Hepatocyte (in vitro differentiated cells): ENCODE data around the gene ANKS1B. TPM values are rescaled to one million over a fixed set of nuclear protein-coding genes. Genes with fewer than 3 reads are reported as not detected.

ENCODE experiments used
- DNase-seq: peaks from one replicate; pipeline ENCODE4 v3.0.0-alpha.2; 2016; ENCODE audit warnings: low spot score
- H2AFZ ChIP-seq: fragments of 200-600 bp; sonication (generic); 2 replicates; pipeline ENCODE4 v1.6.0; 2016; ENCODE audit warnings: antibody characterized with exemption, mild to moderate bottlenecking
- H3K27ac ChIP-seq: fragments of 200-600 bp; sonication (generic); 2 replicates; pipeline ENCODE4 v1.5.1; 2016; ENCODE audit warnings: mild to moderate bottlenecking
- H3K27me3 ChIP-seq: fragments of 200-600 bp; sonication (generic); 2 replicates; pipeline ENCODE4 v1.6.1; 2016
- H3K36me3 ChIP-seq: fragments of 200-600 bp; sonication (generic); replicated peaks from 2 replicates; pipeline ENCODE4 v1.5.1; 2016; ENCODE audit warnings: low read depth; ENCODE audit not compliant: insufficient read depth
- H3K4me1 ChIP-seq: fragments of 200-600 bp; sonication (generic); 2 replicates; pipeline ENCODE4 v1.5.1; 2016; ENCODE audit warnings: mild to moderate bottlenecking, moderate library complexity; ENCODE audit not compliant: insufficient read depth
- H3K4me2 ChIP-seq: fragments of 200-600 bp; sonication (generic); 2 replicates; pipeline ENCODE4 v1.6.0; 2016
- H3K4me3 ChIP-seq: fragments of 200-600 bp; sonication (generic); 2 replicates; pipeline ENCODE4 v1.5.1; 2016; ENCODE audit warnings: mild to moderate bottlenecking
- H3K79me2 ChIP-seq: fragments of 200-600 bp; sonication (generic); 2 replicates; pipeline ENCODE4 v1.6.0; 2017; ENCODE audit warnings: mild to moderate bottlenecking
- H3K9me2 ChIP-seq: fragments of 200-600 bp; sonication (generic); replicated peaks from 2 replicates; pipeline ENCODE4 v1.6.0; 2017; ENCODE audit warnings: mild to moderate bottlenecking; ENCODE audit not compliant: insufficient read depth
- H3K9me3 ChIP-seq: fragments of 200-600 bp; sonication (generic); 2 replicates; pipeline ENCODE4 v1.5.1; 2016; ENCODE audit warnings: low read depth, mild to moderate bottlenecking
- H4K20me1 ChIP-seq: fragments of 200-600 bp; sonication (generic); 2 replicates; pipeline ENCODE4 v1.6.0; 2016; ENCODE audit warnings: mild to moderate bottlenecking; ENCODE audit not compliant: insufficient read depth, poor library complexity, severe bottlenecking
- CTCF ChIP-seq: fragments of 200-600 bp; sonication (generic); IDR thresholded peaks from 2 replicates; pipeline ENCODE4 v1.5.1; 2016; ENCODE audit warnings: antibody characterized with exemption, mild to moderate bottlenecking; ENCODE audit not compliant: poor library complexity
- EZH2 ChIP-seq: fragments of 200-600 bp; sonication (generic); IDR thresholded peaks from 2 replicates; pipeline ENCODE4 v1.6.1; 2016; ENCODE audit warnings: antibody characterized with exemption, mild to moderate bottlenecking, borderline replicate concordance
- EZH2phosphoT487 ChIP-seq: fragments of 200-600 bp; sonication (generic); IDR thresholded peaks from one replicate; pipeline ENCODE4 v1.6.1; 2018; ENCODE audit warnings: antibody characterized with exemption, mild to moderate bottlenecking, low read depth, moderate library complexity; ENCODE audit not compliant: unreplicated experiment, severe bottlenecking
- WGBS: methylation state at CpG from one replicate; pipeline ENCODE4 v1.1.6; 2016; ENCODE audit warnings: low lambda C conversion rate; ENCODE audit errors: missing lambda C conversion rate; 5-methylcytosine and 5-hydroxymethylcytosine counted together
- polyA plus RNA-seq: library from polyadenylated mRNA; unstranded; fragments of >200 nt; fragmentation: Nextera tagmentation; extraction: Ambion mirVana; gene quantifications from 2 replicates; pipeline ENCODE4 v1.2.1, GENCODE V29; 2016
- total RNA-seq: library from RNA; depleted of rRNA; stranded (reverse); fragments of >200 nt; gene quantifications from 2 replicates; pipeline ENCODE4 v1.2.3, GENCODE V29; 2014

Gene ANKS1B
- total and polyA plus RNA-seq, 2 experiments from 2014 or later = 1.6 to 2.2 TPM

DNA sequence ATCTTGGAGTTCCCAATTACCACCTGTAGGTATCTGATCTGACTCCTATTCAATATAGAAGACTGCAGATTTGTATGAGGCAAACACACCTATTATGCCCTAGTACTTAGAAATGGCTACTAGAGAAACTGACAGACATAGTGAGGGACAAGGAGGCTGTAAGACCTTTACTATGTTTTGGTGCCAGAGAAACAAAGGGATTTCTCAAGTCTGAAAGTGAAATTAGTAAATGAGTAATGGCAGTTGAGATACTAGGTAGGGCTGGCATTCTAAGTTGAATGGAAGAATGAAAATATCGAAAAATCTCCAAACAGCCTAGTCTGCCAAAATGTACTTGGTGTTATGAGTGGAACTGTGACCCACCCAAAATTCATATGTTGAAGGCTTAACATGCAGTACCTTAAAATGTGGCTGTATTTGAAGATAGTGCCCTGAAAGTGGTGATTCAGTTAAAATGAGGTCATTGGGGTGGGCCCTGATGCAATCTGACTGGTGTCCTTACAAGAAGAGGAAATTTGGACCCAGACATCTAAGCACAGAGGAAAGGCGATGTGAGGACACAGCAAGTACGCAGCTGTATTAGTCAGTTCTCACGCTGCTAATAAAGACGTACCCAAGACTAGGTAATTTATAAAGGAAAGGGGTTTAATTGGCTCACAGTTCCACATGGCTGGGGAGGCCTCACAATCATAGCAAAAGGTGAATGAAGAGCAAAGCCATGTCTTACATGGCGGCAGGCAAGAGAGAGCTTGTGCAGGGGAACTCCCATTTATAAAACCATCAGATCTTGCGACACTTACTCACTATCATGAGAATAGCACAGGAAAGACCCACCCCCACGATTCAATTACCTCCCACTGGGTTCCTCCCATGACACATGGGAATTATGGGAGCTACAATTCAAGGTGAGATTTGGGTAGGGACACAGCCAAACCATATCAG, 1212.7 kb downstream of the ANKS1B start:
- Histone ChIP-seq H2AFZ (no peak overlapping the region), H3K36me3 (no peaks in the 10 kb centered on the region), H3K27ac (no peak overlapping the region), H3K79me2 (no peaks in the 10 kb centered on the region), H4K20me1 (no peaks in the 10 kb centered on the region), H3K27me3 (no peaks in the 10 kb centered on the region), H3K9me2 (no peaks in the 10 kb centered on the region), H3K4me1 (no peaks in the 10 kb centered on the region), H3K9me3 (no peaks in the 10 kb centered on the region), H3K4me2 (no peak overlapping the region), H3K4me3 (no peak overlapping the region)
- no peak for TF ChIP-seq EZH2phosphoT487
- TF ChIP-seq EZH2 = no peak
- TF ChIP-seq CTCF = no peak
- WGBS = 93% methylated on average over 8 of the region's 8 CpGs
- DNase-seq = no peak

DNA sequence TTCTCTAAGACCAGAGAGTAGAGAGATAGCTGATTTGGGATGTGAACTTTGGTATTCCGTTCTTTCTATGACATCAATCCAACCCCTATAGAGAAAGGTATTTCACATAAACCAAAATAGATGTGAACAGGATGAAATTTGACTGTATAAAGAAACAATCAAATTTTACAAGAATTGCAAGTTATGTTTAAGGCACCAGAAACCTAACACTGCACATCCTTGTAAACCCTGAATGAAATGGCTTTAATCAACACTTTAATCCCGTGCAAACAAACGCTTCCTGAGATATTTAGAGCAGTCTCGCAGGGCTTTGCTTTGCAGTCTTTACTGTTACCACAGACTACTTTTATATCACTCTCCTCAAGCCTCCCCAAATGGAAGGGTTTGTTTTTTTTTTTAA, 1214.5 kb downstream of the ANKS1B start:
- WGBS = 34% methylated on average over 4 of the region's 4 CpGs
- DNase-seq = no peak

GRCh38 chr12:98769068-98769467, 1215.7 kb downstream of the ANKS1B start:
- no peaks in the 10 kb centered on the region for H3K9me2 ChIP-seq
- H3K4me3 ChIP-seq = no peak overlapping the region
- H3K4me2 ChIP-seq = no peak overlapping the region
- no peaks in the 10 kb centered on the region for H3K27me3 ChIP-seq
- no peaks in the 10 kb centered on the region for H3K4me1 ChIP-seq
- H3K27ac ChIP-seq = no peak overlapping the region
- no peaks in the 10 kb centered on the region for H3K79me2 ChIP-seq
- TF ChIP-seq EZH2 = no peak
- TF ChIP-seq CTCF = no peak
- no peak for TF ChIP-seq EZH2phosphoT487
- H4K20me1 ChIP-seq = no peaks in the 10 kb centered on the region
- no peak overlapping the region for H2AFZ ChIP-seq
- no peak for DNase-seq
- H3K9me3 ChIP-seq = no peaks in the 10 kb centered on the region
- no peaks in the 10 kb centered on the region for H3K36me3 ChIP-seq

More for the DNA sequence above, 1214.5 kb downstream of the ANKS1B start:
- H3K9me3 ChIP-seq = no peaks in the 10 kb centered on the region
- no peak overlapping the region for H2AFZ ChIP-seq
- H3K9me2 ChIP-seq = no peaks in the 10 kb centered on the region
- H3K79me2 ChIP-seq = no peaks in the 10 kb centered on the region
- TF ChIP-seq EZH2phosphoT487 (no peak), CTCF (no peak), EZH2 (no peak)
- H3K27me3 ChIP-seq = no peaks in the 10 kb centered on the region
- H4K20me1 ChIP-seq = no peaks in the 10 kb centered on the region
- H3K27ac ChIP-seq = no peak overlapping the region
- H3K4me1 ChIP-seq = no peaks in the 10 kb centered on the region
- no peak overlapping the region for H3K4me2 ChIP-seq
- no peak overlapping the region for H3K4me3 ChIP-seq
- H3K36me3 ChIP-seq = no peaks in the 10 kb centered on the region
